HG02981 (cell line): Measurements from ENCODE around the gene HIP1.
"Not testable (repeated sequence)": the region's sequence is repeated elsewhere in the genome, so short reads cannot be mapped to it uniquely, and the experiment has no call there.

Experiments
- ATAC-seq: cut with Tn5 transposase; IDR thresholded peaks from one replicate; pipeline ENCODE4 v1.9.1; 2021; ENCODE audit warnings: mild to moderate bottlenecking, moderate library complexity; ENCODE audit not compliant: unreplicated experiment

The HIP1 gene

DNA sequence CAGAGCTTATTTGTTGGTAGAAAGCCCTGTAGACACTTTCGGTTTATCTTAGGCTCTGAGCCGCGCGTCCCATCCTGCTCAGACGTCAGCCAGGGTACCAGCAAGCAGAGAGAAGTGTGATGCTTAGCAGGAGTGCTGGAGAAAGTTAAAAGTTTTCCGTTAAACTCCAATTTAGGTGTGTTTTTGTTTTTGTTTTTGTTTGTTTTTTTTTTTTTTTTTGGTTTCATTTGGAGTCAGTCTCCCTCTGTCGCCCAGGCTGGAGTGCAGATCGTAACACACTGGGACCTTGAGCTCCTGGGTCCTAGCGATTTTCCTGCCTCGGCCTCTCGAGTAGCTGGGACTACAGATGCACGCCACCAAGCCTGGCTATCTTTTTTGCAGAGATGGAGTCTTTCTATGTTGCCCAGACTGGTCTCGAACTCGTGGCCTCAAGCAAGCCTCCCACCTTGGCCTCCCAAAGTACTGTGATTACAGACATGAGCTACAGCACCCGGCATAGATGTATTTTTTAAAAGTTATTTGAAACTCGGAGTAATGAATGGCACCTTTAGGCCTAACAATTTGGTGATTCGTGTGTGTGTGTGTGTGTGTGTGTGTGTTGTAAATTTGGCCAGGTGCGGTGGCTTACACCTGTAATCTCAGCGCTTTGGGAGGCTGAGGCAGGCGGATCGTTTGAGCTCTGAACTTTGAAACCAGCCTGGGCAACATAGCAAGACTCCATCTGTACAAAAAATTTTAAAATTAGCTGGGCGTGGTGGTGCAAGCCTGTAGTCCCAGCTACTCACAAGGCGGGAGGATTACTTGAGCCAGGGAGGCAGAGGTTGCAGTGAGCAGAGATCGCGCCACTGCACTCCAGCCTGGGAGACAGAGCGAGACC is 1.3 kb upstream of the HIP1 start:
- ATAC-seq: no peak

DNA sequence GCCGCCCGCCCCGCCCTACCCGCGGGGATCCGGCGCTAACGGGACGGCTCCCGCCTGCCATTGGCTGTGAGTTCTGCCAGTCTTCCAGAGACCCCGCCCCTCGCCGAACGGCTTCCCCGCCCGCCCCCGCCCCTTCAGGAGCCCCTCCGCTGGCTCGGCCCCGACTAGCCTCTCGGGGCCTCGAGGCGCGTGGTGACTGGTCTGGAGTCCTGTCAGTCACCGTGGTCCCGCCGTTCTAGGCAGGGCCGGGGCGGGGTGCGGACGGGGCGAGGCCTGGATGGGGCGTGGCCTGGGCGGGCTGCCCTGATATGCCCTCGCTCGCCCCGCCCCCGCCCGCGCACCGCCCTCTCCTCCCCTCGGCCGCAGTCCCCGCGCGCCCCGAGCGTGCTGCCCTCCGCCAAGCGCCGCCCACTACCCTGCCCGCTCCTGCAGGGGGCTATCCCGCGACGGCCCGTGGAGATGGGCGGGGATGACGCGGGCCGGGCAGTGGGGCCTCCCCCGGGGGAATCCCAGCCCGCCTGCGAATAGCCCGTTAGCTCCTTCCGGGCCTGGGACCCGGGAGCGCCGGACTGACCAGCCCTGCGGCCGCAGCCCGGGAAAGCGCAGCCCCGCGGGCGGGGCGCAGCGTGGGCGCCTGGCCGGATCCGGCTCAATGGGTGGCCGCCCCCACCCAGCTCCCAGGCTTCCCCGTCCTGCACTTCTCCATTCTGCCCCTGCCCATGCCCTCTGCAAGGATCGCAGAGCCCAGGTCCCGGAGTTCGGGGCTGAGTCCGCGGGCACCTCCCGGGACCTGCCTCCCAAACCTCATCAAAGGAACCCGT is 444 bp upstream of the HIP1 start:
- ATAC-seq: peak; percentile 93

DNA sequence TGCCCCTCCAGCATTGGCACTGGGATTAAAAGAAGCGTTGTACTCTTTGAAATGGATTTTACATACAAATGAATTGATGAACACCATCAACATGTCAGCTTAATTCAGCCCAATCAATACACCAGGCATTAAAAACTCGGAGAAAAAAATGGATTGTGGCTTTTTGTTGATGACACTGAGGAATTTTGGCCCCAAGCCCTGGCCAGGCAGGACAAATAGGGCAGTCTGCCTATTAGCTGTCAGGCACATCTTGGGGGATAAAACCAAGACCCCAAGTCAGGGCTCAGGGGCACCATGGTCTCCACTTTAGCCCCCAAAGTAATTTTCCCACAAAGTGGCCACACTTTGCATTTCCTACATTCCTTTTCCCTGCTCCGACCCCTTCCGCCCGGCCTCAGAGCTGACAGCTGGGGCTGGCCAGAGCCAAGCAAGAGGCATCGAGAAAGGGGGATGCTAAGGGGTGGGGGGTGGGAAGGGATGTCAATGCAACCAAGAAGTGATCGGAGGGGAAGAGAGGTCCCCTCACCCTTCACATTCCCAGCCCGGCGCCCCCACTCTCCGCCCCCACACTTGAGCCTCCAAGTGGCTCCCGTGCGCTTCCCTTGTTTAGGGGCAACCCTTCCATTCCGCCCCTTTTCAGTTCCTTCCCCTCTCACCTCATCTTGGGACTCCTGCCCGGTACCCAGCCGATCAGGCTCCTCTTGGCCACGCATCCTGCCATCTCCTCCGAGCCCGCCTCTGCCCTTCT is 711 bp downstream of the HIP1 start:
- no peak for ATAC-seq

- ATAC-seq: no peak
Measured at GRCh38 chr7:75735581-75736350, 3.0 kb downstream of the HIP1 start.

GRCh38 chr7:75734586-75735458 is 3.9 kb downstream of the HIP1 start:
- ATAC-seq: no peak

DNA sequence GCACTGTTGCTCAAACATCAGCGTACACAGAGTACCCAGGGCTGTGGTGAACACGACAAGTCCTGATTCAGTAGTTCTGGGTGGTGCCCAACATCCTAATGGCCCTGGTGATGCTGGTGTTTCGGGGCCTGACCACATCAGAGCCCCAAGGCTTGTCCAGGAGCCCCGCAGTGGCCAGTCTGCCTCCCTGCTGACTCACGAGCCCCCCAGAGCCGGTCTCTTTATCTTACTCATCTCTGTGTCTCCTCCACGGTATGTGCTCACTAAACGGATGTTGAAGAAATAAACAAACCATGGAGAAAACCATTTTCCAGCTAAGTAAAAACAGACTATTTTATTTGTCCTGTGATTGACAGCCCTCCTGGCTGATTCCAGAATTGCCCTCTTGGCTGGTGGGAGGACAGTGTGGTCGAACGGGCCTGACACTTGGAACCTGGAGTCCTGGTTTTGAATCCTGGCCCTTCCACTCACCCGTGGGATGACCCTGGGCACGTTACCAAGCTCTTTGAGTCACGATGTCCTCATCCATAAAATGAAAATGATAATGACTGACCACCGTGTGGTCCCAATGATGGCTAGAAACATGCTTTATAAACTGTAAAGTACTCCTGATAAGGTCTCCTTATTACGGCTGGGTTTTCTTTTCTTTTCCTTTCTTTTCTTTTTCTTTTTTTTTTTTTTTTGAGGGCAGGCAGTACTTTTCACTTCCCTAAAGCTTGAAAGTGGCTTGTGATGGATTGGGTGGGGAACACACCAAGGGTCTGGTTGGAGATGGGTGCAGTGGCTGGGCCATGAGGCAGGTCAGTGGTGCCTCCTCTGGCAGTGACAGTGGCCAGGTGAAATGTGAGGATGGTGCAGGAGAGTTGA is 5.7 kb downstream of the HIP1 start:
- ATAC-seq: no peak

GRCh38 chr7:75732016-75732521 is 6.7 kb downstream of the HIP1 start:
- no peak for ATAC-seq

DNA sequence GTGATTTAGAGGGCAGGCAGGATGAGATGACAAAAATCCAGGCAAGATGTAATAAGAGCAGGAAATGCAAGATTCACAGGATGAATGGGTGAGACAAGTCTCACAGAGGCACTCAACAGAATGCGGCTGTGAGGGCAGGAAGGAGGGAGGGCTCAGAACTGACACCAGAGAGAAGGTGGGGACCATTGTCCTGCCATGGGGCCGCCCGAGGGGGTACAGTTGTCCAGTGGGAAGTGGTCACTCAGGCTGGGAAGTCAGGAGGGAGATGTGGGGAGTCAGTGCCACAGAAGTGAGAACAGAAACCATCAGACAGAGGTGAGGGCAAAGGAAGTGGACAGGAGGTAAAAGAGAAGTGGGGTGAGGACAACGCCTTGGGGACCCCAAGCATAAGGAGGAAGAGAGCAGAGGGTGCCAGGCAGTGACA is 8.9 kb downstream of the HIP1 start:
- ATAC-seq: no peak

GRCh38 chr7:75727881-75728593 is 10.7 kb downstream of the HIP1 start:
- no peak for ATAC-seq

DNA sequence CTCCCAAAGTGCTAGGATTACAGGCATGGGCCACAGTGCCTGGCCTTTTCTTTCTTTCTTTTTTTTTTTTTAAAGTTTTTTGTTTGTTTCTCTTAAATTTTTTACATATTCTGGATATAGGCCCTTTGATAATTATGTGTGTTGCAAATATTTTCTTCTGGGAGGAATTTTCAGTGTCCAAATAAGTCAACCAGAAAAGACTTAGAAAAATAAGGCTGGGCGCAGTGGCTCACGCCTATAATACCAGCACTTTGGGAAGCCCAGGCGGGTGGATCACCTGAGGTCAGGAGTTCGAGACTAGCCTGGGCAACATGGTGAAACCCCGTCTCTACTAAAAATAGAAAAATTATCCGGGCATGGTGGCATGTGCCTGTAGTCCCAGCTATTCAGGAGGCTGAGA is 11.4 kb downstream of the HIP1 start:
- not testable (repeated sequence) for ATAC-seq

DNA sequence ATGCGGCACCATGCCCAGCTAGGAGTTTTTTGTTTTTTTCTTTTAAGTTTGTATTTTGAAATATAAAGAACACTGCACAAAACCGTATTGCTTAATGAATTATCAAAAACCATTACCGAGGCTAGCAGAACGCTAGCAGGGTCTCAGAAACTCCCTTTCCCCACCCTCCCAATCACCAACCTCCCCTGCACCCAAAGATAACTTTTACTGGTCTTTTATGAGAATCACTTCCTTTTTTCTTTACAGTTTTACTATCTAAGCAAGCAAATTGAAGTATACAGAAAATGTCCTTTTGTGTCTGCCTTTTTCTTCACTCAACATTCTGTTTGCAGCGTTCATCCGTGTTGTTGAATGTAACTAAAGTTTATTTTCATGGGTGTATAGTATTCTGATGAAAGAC is 13.4 kb downstream of the HIP1 start:
- ATAC-seq: no peak

- ATAC-seq: no peak
Measured at GRCh38 chr7:75723444-75723843, 15.3 kb downstream of the HIP1 start.

DNA sequence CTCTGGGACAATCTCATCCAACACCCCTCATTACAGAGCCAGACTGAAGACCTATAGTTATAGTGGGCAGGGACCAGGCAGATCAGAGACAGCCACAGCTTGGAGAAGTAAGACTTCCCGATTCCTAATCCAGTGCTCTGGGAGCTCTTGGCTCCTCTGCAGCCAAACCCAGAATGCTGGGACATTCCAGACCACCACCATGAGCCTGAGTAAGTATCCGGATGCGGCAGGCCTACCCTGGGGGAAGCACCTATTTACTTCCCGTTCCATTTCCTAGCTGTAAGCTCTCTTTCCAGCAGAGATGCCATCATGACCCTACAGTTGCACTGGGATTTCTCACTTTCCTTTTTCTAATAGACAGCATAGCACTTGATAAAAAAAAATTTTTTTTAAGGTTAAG is 16.4 kb downstream of the HIP1 start:
- ATAC-seq: no peak

DNA sequence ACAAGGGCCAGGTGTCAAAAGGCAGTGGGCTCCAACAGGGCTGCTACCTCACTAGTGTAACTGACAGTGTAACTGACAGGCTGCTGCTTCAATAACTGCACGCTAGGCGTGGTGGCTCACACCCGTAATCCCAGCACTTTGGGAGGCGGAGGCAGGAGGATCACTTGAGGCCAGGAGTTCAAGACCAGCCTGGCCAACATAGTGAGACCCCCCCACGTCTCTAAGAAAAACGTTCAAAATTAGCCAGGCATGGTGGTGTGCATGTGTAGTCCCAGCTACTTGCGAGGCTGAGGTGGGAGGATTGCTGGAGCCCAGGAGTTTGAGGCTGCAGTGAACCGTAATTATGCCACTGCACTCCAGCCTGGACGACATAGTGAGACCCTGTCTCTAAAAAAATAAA is 16.8 kb downstream of the HIP1 start:
- not testable (repeated sequence) for ATAC-seq

DNA sequence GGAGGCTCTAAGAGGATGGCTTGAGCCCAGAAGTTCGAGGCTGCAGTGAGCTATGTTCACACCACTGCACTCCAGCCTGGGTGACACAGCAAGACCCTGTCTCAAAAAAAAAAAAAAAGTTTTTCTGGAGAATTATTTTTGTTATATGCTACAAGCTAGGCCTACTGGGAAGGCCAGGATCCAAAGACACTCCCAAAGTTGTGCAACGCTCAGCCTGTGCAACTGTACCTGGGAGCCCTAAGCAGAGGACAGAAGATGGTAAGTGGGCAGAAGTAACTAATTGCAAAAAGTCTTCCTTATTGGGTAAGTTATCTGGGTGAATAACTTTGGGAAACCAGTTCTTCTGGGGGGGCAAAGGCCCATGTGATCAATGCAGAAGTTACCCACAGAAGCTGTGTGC is 17.3 kb downstream of the HIP1 start:
- ATAC-seq: no peak

- no peak for ATAC-seq
Measured at GRCh38 chr7:75719626-75720025, 19.1 kb downstream of the HIP1 start.

GRCh38 chr7:75718390-75719031 is 20.2 kb downstream of the HIP1 start:
- ATAC-seq: no peak
